Epithelial cell of esophagus (primary cell): ENCODE measurements around the gene KIF17.

Experiments used
- DNase-seq: peaks from one replicate; pipeline ENCODE4 v3.0.0; 2010; ENCODE audit warnings: low read depth
- H3K4me3 ChIP-seq: 2 replicates; pipeline ENCODE4 v1.5.1; 2011; ENCODE audit warnings: mild to moderate bottlenecking, low read length, control low read depth
- TF ChIP-seq, protein P1 (sequence below): IDR thresholded peaks from 2 replicates; pipeline ENCODE4 v1.5.1; 2011; ENCODE audit warnings: low read depth, mild to moderate bottlenecking, low read length, control low read depth, inconsistent platforms; ENCODE audit not compliant: insufficient read depth; ENCODE audit errors: missing control alignments

Gene KIF17

DNA sequence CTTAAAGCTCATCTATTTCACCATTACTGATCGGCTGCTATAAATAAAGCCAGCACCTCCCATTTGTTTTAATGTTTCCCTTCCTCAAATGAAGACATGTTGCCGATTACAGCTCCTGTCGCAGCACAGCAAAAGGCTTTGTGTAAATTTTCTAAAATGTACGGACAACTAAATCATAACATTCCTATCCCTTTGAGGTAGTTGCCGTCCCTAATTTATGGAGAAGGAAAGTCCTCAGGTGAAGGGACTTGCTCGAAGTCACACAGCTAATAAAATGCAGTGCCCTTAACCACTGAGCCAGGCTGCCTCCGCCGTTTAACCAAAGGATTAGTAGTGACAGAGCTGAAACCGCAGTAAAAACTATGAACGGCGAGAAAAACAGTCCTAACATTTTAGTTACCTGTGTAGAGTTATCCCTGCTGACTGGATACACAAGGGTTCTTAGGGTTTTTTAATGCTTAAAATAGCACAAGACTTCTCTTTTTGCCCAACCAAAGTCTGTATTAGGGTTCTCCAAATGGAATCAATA is 83.7 kb downstream of the KIF17 start:
- DNase-seq = no peak
- TF ChIP-seq, protein P1, sequence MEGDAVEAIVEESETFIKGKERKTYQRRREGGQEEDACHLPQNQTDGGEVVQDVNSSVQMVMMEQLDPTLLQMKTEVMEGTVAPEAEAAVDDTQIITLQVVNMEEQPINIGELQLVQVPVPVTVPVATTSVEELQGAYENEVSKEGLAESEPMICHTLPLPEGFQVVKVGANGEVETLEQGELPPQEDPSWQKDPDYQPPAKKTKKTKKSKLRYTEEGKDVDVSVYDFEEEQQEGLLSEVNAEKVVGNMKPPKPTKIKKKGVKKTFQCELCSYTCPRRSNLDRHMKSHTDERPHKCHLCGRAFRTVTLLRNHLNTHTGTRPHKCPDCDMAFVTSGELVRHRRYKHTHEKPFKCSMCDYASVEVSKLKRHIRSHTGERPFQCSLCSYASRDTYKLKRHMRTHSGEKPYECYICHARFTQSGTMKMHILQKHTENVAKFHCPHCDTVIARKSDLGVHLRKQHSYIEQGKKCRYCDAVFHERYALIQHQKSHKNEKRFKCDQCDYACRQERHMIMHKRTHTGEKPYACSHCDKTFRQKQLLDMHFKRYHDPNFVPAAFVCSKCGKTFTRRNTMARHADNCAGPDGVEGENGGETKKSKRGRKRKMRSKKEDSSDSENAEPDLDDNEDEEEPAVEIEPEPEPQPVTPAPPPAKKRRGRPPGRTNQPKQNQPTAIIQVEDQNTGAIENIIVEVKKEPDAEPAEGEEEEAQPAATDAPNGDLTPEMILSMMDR = no peak
- peak overlapping the region; percentile 78 for H3K4me3 ChIP-seq

DNA sequence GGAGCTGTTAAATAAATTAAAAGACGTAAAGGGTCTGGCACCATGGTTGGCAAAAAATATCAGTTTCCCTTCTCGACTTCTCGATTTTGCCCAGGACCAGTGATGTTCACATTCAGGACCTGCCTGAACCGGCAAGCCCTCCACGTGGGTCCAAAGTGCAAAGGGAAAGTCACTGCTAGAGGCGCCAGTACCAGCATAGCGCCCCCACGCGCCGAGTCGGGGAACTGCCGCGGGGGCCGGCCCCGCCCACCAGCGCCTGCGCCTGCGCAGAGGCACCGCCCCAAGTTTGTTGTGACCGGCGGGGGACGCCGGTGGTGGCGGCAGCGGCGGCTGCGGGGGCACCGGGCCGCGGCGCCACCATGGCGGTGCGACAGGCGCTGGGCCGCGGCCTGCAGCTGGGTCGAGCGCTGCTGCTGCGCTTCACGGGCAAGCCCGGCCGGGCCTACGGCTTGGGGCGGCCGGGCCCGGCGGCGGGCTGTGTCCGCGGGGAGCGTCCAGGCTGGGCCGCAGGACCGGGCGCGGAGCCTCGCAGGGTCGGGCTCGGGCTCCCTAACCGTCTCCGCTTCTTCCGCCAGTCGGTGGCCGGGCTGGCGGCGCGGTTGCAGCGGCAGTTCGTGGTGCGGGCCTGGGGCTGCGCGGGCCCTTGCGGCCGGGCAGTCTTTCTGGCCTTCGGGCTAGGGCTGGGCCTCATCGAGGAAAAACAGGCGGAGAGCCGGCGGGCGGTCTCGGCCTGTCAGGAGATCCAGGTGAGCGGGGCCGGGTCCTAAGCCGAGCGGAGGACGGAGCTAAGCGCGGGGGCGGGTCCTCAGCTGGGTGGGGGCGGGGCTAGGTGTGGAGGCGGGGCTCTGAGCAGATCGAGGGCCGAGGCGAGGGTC is 84.4 kb downstream of the KIF17 start, which contains the start of gene PINK1:
PINK1 (plus strand) TSS at position 269 of the 875 bp plus-strand sequence; CDS start at position 360, 91 bp downstream.
- H3K4me3 ChIP-seq = peak within 1 kb of the TSS; percentile 78
- TF ChIP-seq, protein P1 = peak; percentile 76
- peak; percentile 82 for DNase-seq

DNA sequence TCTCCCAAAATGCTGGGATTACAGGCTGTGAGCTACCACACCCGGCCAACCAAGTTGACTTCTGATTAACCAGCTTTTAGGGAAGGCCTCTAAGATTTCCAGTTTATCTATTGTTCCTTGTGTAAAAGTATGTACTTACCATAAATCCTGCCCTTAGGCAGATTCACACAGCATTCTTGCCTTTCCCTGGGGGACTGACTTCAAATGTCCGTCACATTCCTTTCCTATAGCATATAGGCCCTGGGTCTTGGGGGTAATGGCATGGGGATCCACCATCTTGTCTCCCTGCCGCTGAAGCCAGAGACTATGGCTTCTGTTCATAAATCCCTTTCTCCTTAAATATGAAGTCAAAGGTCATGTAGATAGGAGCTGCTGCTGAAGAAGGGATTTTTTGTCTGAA is 85.4 kb downstream of the KIF17 start:
- TF ChIP-seq, protein P1 = no peak
- DNase-seq = no peak
- no peak overlapping the region for H3K4me3 ChIP-seq

DNA sequence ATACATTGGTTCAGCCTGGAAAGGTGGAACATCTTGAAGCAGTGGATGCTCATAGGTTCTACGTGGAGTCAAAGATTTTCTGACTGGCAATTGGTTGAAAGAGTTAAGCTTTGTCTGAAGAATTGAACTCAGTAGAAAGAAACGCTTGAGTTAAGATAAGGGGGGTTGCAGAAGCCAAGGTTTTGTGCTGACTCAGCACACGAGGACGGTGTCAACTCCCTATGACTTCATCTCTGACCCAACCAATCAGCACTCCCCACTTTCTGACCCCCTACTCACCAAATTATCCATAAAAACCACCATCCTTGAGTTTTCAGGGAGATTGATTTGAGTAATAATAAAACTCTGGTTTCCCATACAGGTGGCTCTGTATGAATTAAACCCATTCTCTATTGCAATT is 87.1 kb downstream of the KIF17 start:
- TF ChIP-seq, protein P1 = no peak
- no peak overlapping the region for H3K4me3 ChIP-seq

DNA sequence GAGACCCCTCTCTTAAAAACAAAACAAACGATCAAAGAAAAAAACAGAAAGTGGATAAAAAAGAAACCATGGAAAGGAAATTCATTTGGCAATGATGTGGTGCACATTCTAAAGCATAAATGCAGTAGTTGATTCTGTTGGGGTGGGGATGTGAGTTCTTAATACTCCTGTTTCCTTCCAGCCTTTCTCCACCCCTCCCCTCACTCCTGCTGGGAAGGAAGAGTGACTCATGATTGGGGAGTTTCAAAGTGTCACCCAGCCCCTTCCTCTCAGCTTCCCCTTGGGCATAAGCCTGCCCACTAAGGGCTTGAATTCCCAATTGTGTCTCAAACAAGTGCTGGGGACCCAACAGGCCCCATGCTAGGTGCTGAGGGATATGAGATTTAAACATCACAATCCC is 91.3 kb downstream of the KIF17 start:
- TF ChIP-seq, protein P1 = no peak
- no peak overlapping the region for H3K4me3 ChIP-seq
- DNase-seq = no peak

More for the DNA sequence above, 87.1 kb downstream of the KIF17 start:
- no peak for DNase-seq

DNA sequence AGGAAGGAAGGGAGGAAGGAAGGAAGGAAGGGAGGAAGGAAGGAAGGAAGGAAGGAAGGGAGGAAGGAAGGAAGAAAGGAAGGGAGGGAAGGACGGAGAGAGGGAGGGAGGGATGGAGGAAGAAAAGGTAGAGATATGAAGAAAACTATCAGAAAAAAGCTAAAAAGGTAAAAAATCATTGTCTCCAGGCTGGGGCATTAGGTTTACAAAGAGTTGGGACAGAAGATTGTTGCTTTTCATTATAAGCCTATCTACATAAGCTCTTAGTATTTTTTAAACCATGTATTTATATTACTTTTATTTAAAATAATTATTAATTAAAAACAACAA is 91.7 kb downstream of the KIF17 start:
- no peak overlapping the region for H3K4me3 ChIP-seq
- no peak for DNase-seq
- TF ChIP-seq, protein P1 = no peak
